ENCODE results near the gene RPL27. TPM values are rescaled to one million over a fixed set of nuclear protein-coding genes. Genes with fewer than 3 reads are reported as not detected.
A peak's percentile ranks its signal among the peaks of the same experiment; 100 is the strongest.

The RPL27 gene
- total and polyA plus RNA-seq, 2 of the 13 experiments (the other 11 are each of a cell fraction or from before 2014, with no cell fraction given): 1,585 to 5,840 TPM

GRCh38 chr17:43020789-43021740 is 22.8 kb downstream of the RPL27 start (continued):
- TF ChIP-seq HOXA9 (CRISPR knock-in tag; IDR thresholded peaks at IDR 0.05; ENCODE audit: borderline replicate concordance) (no peak; the same call in 1 of the 2 replicates), FOXC1 (CRISPR knock-in tag; IDR thresholded peaks at IDR 0.05; ENCODE audit: borderline replicate concordance) (0 out of 2 replicates have a peak, but pooled peaks have one; percentile 60), AFF4 (CRISPR knock-in tag; IDR thresholded peaks at IDR 0.05) (no peak), ZSCAN22 (CRISPR knock-in tag; IDR thresholded peaks at IDR 0.05) (no peak), BHLHE40 (IDR thresholded peaks at IDR 0.05; ENCODE audit: low read length) (peak; percentile 70), ZNF251 (CRISPR knock-in tag; IDR thresholded peaks at IDR 0.05) (no peak), RAD51 (IDR thresholded peaks at IDR 0.05; ENCODE audit: borderline replicate concordance) (no peak; the same call in 1 of the 2 replicates), CBFB (CRISPR knock-in tag; IDR thresholded peaks at IDR 0.05) (peak; percentile 61; the same call in 1 of the 2 replicates), TFE3 (CRISPR knock-in tag; IDR thresholded peaks at IDR 0.05) (peak; percentile 69), ZNF629 (CRISPR knock-in tag; conservative IDR thresholded peaks at IDR 0.05) (no peak), SIX4 (CRISPR knock-in tag; IDR thresholded peaks at IDR 0.05) (no peak), RARA (CRISPR knock-in tag; IDR thresholded peaks at IDR 0.05) (peak; percentile 46; the same call in 1 of the 2 replicates), ZBTB2 (CRISPR knock-in tag; IDR thresholded peaks at IDR 0.05; ENCODE audit: low read depth) (no peak), STAT6 (CRISPR knock-in tag; IDR thresholded peaks at IDR 0.05; ENCODE audit: borderline replicate concordance) (0 out of 2 replicates have a peak, but pooled peaks have one; percentile 57), ATF4 (CRISPR knock-in tag; IDR thresholded peaks at IDR 0.05) (no peak)

All from HepG2 (cell line).